ENCODE results near the gene LPAR1. TPM values are rescaled to one million over a fixed set of nuclear protein-coding genes. Genes with fewer than 3 reads are reported as not detected.

LPAR1 gene
- total and polyA plus RNA-seq, 2 of the 8 experiments (the other 6 are each of a cell fraction or from before 2014, with no cell fraction given): 3.4 to 5.1 TPM

DNA sequence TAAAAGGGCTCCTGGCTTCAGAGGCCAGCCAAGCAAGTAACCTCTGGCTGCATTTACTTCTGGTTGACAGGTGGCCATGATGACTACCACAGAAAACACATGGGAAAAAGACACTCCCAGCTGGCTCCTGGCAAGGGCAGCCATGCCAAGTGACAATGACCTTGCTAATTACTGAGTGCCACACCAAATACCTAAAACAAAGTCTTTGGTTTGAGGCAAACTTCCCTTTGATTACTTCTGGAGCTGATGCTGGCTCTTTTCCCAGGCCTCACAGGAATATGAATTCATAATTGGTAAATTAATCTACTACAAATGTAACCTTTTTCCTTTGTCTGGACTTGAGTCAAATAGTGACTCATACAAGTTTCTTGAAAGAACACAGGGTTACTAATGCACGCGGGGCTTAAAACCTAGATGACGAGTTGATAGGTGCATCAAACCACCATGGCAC, 61.0 kb downstream of the LPAR1 start:
- no peak overlapping the region for H2BK5ac ChIP-seq (ENCODE audit: low read depth, low read length)
- no peak overlapping the region for H3K4me2 ChIP-seq (ENCODE audit: insufficient read depth in 1 of 2, low read depth in 2 of 2, low read length in 2 of 2)
- WGBS, 2 experiments (ENCODE audit: extremely low coverage in 1 of 2, insufficient coverage in 1 of 2, insufficient read length in 1 of 2, insufficient replicate concordance in 2 of 2, low coverage in 1 of 2, low lambda C conversion rate in 2 of 2, missing lambda C conversion rate in 1 of 2): 91% methylated on average over 3 of the region's 3 CpGs; no CpG with 5 or more reads in 1 of the 2 experiments
- no peak overlapping the region for H3K27ac ChIP-seq (ENCODE audit: low read depth, low read length)
- H2BK12ac ChIP-seq (ENCODE audit: low read depth, low read length): no peak overlapping the region
- H3K79me1 ChIP-seq (ENCODE audit: low read depth, low read length): no peaks in the 10 kb centered on the region; the same call in 1 of the 2 replicates
- no peak overlapping the region for H4K8ac ChIP-seq (ENCODE audit: extremely low read depth, insufficient read depth, low read length)
- POLR2A ChIA-PET (ENCODE audit: partially characterized antibody): no interaction called here
- no peak overlapping the region for H2BK15ac ChIP-seq (ENCODE audit: low read length)
- no peak overlapping the region for H3K4me3 ChIP-seq (ENCODE audit: extremely low read depth in 1 of 4, insufficient read depth in 2 of 4, low read depth in 3 of 4, low read length in 4 of 4)
- FAIRE-seq: no peak
- H3K27me3 ChIP-seq (replicated peaks in 1 of 4; ENCODE audit: control insufficient read depth in 3 of 4, extremely low read depth in 1 of 4, insufficient read depth in 3 of 4, low read length in 3 of 4): no peaks in the 10 kb centered on the region
- no peak overlapping the region for H3K23ac ChIP-seq (ENCODE audit: insufficient read length)
- H2BK120ac ChIP-seq (replicated peaks; ENCODE audit: low read depth, low read length): no peak overlapping the region
- CTCF ChIA-PET (ENCODE audit: partially characterized antibody): no interaction called here
- no peak overlapping the region for H3K56ac ChIP-seq (replicated peaks; ENCODE audit: insufficient read length, low read depth, low read length)
- no peaks in the 10 kb centered on the region for H3K4me1 ChIP-seq (replicated peaks in 1 of 4; ENCODE audit: control insufficient read depth in 3 of 4, insufficient read depth in 4 of 4, low read length in 3 of 4)
- H4K91ac ChIP-seq (replicated peaks; ENCODE audit: insufficient read length, low read length): no peak overlapping the region
- H2AFZ ChIP-seq (ENCODE audit: low read length): no peak overlapping the region
- H3K9ac ChIP-seq (replicated peaks in 1 of 4; ENCODE audit: extremely low read depth in 1 of 4, low read depth in 3 of 4, low read length in 3 of 4): no peak overlapping the region
- no peaks in the 10 kb centered on the region for H3K9me3 ChIP-seq (ENCODE audit: insufficient read depth in 2 of 2, low read depth in 1 of 2, low read length in 1 of 2)
- no peaks in the 10 kb centered on the region for H4K20me1 ChIP-seq (replicated peaks in 1 of 2; ENCODE audit: control insufficient read depth in 1 of 2, insufficient read depth in 2 of 2, low read length in 2 of 2)
- no peak overlapping the region for H3K18ac ChIP-seq (ENCODE audit: extremely low read depth, low read length)
- no peak overlapping the region for H3K4ac ChIP-seq (replicated peaks; ENCODE audit: insufficient read length, low read depth, low read length)
- no peaks in the 10 kb centered on the region for H3K36me3 ChIP-seq (ENCODE audit: control insufficient read depth in 2 of 4, insufficient read depth in 4 of 4, low read length in 3 of 4)
- H4K5ac ChIP-seq (ENCODE audit: insufficient read length, low read depth, low read length): no peak overlapping the region
- H3K14ac ChIP-seq (ENCODE audit: insufficient read length): no peak overlapping the region
- H2BK20ac ChIP-seq (ENCODE audit: low read length): no peak overlapping the region
- no peaks in the 10 kb centered on the region for H3K23me2 ChIP-seq (ENCODE audit: low read depth, low read length)
- H3K79me2 ChIP-seq (ENCODE audit: control insufficient read depth in 1 of 2, insufficient read depth in 2 of 2, low read length in 2 of 2): no peaks in the 10 kb centered on the region
- DNase-seq (ENCODE audit: low read depth in 1 of 2, low spot score in 2 of 2): no peak
- no peak overlapping the region for H2AK5ac ChIP-seq (ENCODE audit: low read depth, low read length)
- TF ChIP-seq JUN (IDR thresholded peaks at IDR 0.05; ENCODE audit: low read depth, low read length) (no peak), HDAC2 (IDR thresholded peaks at IDR 0.05; ENCODE audit: borderline replicate concordance in 1 of 2, low read depth in 2 of 2, low read length in 2 of 2) (no peak), SP1 (IDR thresholded peaks at IDR 0.05; ENCODE audit: low read depth, low read length) (no peak)
- TF ChIP-seq, protein P1, sequence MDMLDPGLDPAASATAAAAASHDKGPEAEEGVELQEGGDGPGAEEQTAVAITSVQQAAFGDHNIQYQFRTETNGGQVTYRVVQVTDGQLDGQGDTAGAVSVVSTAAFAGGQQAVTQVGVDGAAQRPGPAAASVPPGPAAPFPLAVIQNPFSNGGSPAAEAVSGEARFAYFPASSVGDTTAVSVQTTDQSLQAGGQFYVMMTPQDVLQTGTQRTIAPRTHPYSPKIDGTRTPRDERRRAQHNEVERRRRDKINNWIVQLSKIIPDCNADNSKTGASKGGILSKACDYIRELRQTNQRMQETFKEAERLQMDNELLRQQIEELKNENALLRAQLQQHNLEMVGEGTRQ (IDR thresholded peaks at IDR 0.05; ENCODE audit: low read length): no peak
